HG03045 (cell line): ENCODE data around the gene PRM2.
"Not testable (repeated sequence)": the region's sequence is repeated elsewhere in the genome, so short reads cannot be mapped to it uniquely, and the experiment has no call there.

ENCODE experiments used
- ATAC-seq: cut with Tn5 transposase; IDR thresholded peaks from one replicate; pipeline ENCODE4 v1.9.1; 2021; ENCODE audit warnings: mild to moderate bottlenecking, moderate library complexity; ENCODE audit not compliant: unreplicated experiment

PRM2 gene

DNA sequence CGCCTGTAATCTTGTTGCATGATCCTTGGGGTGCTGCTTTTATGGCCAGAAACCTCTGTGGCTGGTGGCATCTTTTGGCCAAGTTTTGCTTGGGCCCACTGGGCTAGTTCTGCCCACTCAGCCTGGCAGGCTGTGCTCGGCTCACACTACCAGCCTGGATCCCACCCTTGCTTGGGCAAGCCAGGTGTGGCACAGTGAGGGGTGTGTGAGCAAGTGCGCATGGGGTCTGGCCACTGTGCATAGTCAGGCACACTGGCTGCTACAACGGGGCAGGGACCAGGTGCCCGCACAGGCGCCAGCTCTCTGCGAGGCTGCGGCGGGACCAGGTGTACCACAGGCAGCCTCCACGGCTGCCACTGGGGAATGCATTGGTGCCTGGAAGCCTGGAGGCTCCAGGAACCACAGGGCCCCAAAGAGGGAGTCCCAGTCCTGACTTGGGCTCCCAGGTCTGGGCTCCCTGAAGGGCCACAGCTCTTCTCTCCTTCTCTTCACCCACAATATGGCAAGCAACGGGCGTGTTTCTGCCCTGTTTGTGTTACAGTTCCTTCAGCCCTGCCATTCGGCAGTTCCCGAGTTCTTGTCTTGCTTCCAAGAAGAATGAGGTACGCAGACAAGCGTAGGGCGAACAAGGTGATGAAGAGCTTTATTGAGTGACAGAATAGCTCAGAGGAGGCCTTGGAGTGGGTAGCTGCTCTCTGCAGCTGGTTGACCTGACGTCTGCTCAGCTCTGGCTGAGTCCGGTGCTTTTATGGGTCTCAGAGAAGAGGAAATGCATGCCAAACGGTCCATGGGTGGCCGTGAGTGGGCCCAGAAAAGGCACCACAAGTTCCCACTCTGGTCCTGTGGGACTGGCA, 31.6 kb upstream of the PRM2 start:
- no peak for ATAC-seq

DNA sequence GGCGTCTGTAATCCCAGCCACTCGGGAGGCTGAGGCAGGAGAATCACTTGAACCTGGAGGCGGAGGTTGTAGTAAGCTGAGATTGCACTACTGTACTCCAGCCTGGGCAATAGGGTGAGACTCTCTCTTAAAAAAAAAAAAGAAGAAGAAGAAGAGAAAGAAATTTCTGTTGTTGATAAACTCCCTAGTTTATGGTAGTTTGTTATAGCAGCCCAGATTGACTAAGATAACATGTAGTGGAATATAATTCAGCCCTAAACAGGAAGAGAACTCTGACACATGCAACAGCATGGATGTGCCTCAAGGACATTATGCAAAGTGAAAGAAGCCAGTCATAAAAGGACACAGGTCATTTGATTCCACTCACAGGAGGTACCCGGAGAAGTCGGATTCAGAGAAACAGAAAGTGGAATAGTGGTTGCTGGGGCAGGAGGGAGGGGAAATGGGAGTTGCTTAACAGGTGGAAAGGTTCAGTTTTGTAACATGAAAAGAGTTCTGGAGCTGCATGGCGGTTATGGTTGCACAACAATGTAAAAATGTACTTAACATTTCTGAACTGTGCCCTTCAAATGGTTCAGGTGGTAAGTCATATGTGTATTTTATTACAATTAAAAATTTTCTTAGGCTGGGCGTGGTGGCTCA, 30.8 kb upstream of the PRM2 start:
- ATAC-seq = no peak

GRCh38 chr16:11306381-11306780, 30.1 kb upstream of the PRM2 start:
- ATAC-seq = no peak

DNA sequence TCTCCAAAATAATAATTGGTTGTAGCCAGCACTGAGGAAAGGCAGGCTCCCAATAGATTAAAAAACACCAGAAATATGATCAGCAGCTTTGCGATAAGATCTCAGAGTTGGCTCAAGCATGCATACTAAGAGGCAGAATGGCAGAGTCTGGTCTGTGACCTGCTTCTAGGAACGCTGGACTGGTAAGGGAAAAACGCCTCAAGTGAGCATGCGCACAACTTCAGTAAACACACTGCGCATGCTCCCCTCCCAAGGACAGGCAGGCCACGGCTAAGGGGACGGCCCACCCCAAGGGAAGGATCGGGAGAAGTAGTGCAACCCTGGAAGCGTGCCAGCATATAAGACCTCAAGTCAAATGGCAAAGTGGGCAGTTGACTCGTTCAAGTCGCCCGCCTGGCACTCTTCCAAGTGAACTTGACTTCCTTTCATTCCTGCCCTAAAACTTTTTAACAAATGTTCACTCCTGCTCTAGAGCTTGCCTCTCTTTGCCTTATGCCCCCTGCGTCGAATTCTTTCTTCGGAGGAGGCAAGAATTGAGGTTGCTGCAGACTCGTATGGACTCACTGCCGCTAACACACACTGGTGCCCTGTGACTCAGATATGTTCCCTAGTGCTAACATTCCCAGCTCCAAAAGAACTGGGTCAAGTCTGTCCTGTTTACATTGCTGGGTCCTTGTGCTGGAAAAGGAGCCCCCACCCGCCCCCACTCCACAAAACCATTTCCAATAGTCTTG, 27.3 kb upstream of the PRM2 start:
- ATAC-seq = no peak

GRCh38 chr16:11302977-11303376, 26.7 kb upstream of the PRM2 start:
- ATAC-seq = no peak

- ATAC-seq = no peak
These were observed 25.6 kb upstream of the PRM2 start for GRCh38 chr16:11301645-11302501.

GRCh38 chr16:11300560-11300892, 24.2 kb upstream of the PRM2 start:
- no peak for ATAC-seq

DNA sequence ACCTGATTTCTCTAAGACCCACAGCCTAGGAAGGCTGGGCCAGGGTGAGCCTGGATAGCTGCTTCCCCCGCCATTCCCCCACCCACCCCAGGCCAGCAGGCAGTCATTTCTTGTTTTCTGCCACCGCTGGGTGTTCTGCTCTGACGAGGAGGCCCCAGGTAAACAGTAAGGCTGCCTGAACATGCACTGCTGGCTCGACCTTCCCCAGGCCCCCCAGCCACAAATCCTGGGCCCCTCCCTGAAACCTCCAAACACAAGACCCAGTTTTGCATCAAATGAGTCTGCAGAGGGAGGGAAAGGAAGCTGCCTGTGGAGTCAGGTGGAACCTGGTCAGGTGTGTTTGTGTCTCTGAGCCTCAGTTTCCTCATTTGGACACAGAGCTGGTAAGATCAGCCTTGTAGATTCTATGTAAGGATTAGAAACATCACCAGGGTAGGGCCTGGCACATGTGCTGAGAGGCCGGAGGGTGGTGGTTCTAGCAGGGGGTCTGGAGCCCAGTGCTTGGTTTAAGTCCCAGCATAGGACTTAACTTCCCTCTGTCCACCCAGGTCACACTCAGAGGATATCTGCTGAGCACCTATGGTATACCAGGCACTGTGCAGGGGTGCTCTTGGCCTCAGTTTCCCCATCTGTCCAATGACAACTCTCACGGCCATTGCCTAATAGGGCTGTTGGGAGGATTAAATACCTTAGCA, 23.7 kb upstream of the PRM2 start:
- no peak for ATAC-seq

- ATAC-seq = not testable (repeated sequence)
These were observed 22.8 kb upstream of the PRM2 start for GRCh38 chr16:11298950-11299547.

GRCh38 chr16:11298143-11298900, 22.0 kb upstream of the PRM2 start:
- ATAC-seq = no peak

- peak; percentile 76 for ATAC-seq
These were observed 21.3 kb upstream of the PRM2 start for GRCh38 chr16:11297492-11298142.

- no peak for ATAC-seq
These were observed 20.6 kb upstream of the PRM2 start for GRCh38 chr16:11296706-11297491.

DNA sequence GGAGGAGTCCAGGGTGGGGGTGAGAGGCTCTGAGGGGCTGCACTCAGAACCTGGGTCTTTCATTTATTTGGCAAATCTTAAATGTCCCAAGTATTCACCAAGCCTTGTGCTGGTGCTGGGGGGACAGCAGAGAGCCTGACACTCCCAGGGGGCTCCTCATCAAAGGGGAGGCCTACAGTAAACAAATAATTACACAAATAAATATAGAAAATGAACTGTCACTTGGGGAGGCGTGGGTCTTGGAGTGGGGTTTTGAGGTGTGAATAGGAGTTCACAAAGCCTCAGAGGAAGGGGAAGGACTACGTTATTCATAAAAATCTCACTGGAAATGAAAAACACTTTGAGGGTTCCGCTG, 20.0 kb upstream of the PRM2 start:
- no peak for ATAC-seq

DNA sequence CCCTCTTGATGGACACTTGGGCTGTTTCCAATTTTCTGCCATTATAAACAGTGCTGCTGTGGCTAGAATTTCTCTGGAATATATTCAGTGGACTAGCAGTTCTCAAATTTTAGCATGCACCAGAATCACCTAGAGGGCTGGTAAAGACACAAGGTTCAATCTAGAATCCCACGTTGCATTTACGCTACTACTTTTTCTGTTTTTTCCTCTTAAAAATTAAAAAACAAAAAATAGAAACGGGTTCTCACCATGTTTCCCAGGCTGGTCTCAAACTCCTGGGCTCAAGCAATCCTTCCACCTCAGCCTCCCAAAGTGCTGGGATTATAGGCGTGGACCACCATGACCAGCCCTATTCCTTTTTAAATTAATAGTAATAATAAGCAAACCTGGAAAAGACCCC, 19.4 kb upstream of the PRM2 start:
- no peak for ATAC-seq

DNA sequence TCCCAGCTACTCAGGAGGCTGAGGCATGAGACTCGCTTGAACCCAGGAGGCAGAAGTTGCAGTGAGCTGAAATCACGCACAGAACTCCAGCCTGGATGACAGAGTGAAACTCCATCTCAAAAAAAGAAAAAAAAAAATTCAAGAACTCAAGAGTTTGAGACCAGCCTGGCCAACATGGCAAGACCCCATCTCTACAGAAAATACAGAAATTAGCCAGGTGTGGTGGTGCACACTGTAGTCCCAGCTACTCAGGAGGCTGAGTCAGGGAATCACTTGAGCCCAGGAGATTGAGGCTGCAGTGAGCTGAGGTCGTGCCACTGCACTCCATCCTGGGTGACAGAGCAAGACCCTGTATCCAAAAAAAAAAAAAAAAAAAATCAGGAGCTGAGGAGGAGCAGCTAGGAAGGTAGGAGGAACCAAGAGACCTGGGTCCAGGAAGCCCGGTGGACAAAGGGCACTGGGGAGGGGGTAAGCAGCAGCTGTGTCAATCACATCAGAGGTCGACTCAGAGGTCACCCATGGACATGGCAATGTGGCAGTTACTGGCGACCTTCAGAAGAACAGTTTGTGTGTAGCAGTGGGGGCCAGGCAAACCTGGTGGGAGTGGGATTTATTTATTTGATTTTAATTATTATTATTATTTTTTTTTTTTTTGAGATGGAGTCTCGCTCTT, 15.9 kb upstream of the PRM2 start:
- no peak for ATAC-seq

- no peak for ATAC-seq
These were observed 14.9 kb upstream of the PRM2 start for GRCh38 chr16:11291091-11291703.
